IMR-90 (cell line): Measurements from ENCODE around the gene HOXB9. TPM values are rescaled to one million over a fixed set of nuclear protein-coding genes. Genes with fewer than 3 reads are reported as not detected.

ENCODE experiments used
- ATAC-seq: fragments of 200-7000 bp; cut with Tn5 transposase; 2 replicates; pipeline ENCODE4 v1.9.1; 2020; ENCODE audit warnings: low read depth, mild to moderate bottlenecking, moderate library complexity
- BruUV-seq: library from RNA; stranded (reverse); fragments of 400-500 nt; replicated peaks from 2 replicates; lab custom pipeline; 2021; lab: Mats Ljungman, UMichigan
- CTCF ChIA-PET: fragments of 300-600 bp; formaldehyde crosslinking; extraction: SDS; loops from one replicate; lab custom pipeline; 2021; ENCODE audit warnings: antibody characterized with exemption; lab: Yijun Ruan, JAX
- POLR2A ChIA-PET: fragments of 300-600 bp; sonication (Branson Sonifier 250); formaldehyde crosslinking; loops from one replicate; lab custom pipeline; 2022; ENCODE audit warnings: antibody characterized with exemption; ENCODE audit not compliant: unreplicated experiment; lab: Charles Lee
- DNase-seq: peaks from one replicate; pipeline ENCODE4 v3.0.0; 2013
- H2AFZ ChIP-seq: replicated peaks from 2 replicates; pipeline ENCODE3; 2013; ENCODE audit warnings: low read length, mild to moderate bottlenecking; ENCODE audit not compliant: poor library complexity
- H2AK5ac ChIP-seq: 2 replicates; pipeline ENCODE4 v1.6.1; 2013; ENCODE audit warnings: low read depth, low read length, inconsistent platforms
- H2AK9ac ChIP-seq: replicated peaks from 2 replicates; pipeline ENCODE3; 2013; ENCODE audit warnings: mild to moderate bottlenecking, low read depth, low read length, moderate library complexity; ENCODE audit not compliant: poor library complexity
- H2BK120ac ChIP-seq: 2 replicates; pipeline ENCODE4 v1.6.1; 2013; ENCODE audit warnings: low read depth, low read length, inconsistent platforms
- H2BK15ac ChIP-seq: 3 replicates; pipeline ENCODE4 v1.6.1; 2013; ENCODE audit warnings: low read depth, low read length, inconsistent platforms
- H2BK20ac ChIP-seq: 2 replicates; pipeline ENCODE4 v1.6.1; 2013; ENCODE audit warnings: low read depth, mild to moderate bottlenecking, inconsistent platforms, low read length, moderate library complexity
- H2BK5ac ChIP-seq: 2 replicates; pipeline ENCODE4 v1.6.1; 2013; ENCODE audit warnings: mild to moderate bottlenecking, low read depth, low read length, inconsistent platforms; ENCODE audit not compliant: poor library complexity, severe bottlenecking
- H3K14ac ChIP-seq: replicated peaks from 2 replicates; pipeline ENCODE4 v1.6.1; 2013; ENCODE audit warnings: low read depth, low read length, inconsistent platforms
- H3K18ac ChIP-seq: 2 replicates; pipeline ENCODE4 v1.6.1; 2013; ENCODE audit warnings: low read depth, low read length, control low read depth
- H3K23ac ChIP-seq: 2 replicates; pipeline ENCODE4 v1.6.1; 2013; ENCODE audit warnings: low read depth, low read length, inconsistent platforms
- H3K27ac ChIP-seq: 2 replicates; pipeline ENCODE4 v1.5.1; 2013; ENCODE audit warnings: mild to moderate bottlenecking, control low read depth, low read length; ENCODE audit not compliant: insufficient read depth
- H3K27me3 ChIP-seq: 2 replicates; pipeline ENCODE4 v1.6.1; 2013; ENCODE audit warnings: low read length; ENCODE audit not compliant: control insufficient read depth, insufficient read depth
- H3K36me3 ChIP-seq: 2 replicates; pipeline ENCODE4 v1.6.1; 2013; ENCODE audit warnings: low read length, mixed read lengths; ENCODE audit not compliant: control insufficient read depth, insufficient read depth
- H3K4ac ChIP-seq: 2 replicates; pipeline ENCODE4 v1.6.1; 2013; ENCODE audit warnings: low read depth, low read length, inconsistent platforms
- H3K4me1 ChIP-seq: 2 replicates; pipeline ENCODE4 v1.6.1; 2013; ENCODE audit warnings: low read length, mixed read lengths; ENCODE audit not compliant: control insufficient read depth, insufficient read depth
- H3K4me2 ChIP-seq: 2 replicates; pipeline ENCODE4 v1.6.1; 2013; ENCODE audit warnings: low read depth, mild to moderate bottlenecking, control low read depth, low read length, moderate library complexity
- H3K4me3 ChIP-seq: 2 replicates; pipeline ENCODE4 v1.5.1; 2013; ENCODE audit warnings: low read depth, mild to moderate bottlenecking, control low read depth, low read length, moderate library complexity; ENCODE audit not compliant: insufficient read depth
- H3K56ac ChIP-seq: 2 replicates; pipeline ENCODE4 v1.6.1; 2013; ENCODE audit warnings: low read length, inconsistent platforms; ENCODE audit not compliant: insufficient read depth; ENCODE audit errors: extremely low read depth
- H3K79me1 ChIP-seq, 2 experiments: 2 replicates each; pipeline ENCODE4 v1.6.1; 2013; ENCODE audit warnings: low read length in 2 of 2, inconsistent platforms in 1 of 2, low read depth in 1 of 2
- H3K9ac ChIP-seq: 2 replicates; pipeline ENCODE4 v1.6.1; 2013; ENCODE audit warnings: low read depth, low read length, control low read depth
- H3K9me1 ChIP-seq: 2 replicates; pipeline ENCODE4 v1.6.1; 2013; ENCODE audit warnings: low read length, inconsistent platforms; ENCODE audit not compliant: insufficient read depth
- H3K9me3 ChIP-seq: 2 replicates; pipeline ENCODE4 v1.6.1; 2013; ENCODE audit warnings: low read length; ENCODE audit not compliant: control insufficient read depth, insufficient read depth
- H4K20me1 ChIP-seq: 2 replicates; pipeline ENCODE4 v1.6.1; 2013; ENCODE audit warnings: low read length, inconsistent platforms; ENCODE audit not compliant: insufficient read depth
- H4K5ac ChIP-seq: 2 replicates; pipeline ENCODE4 v1.6.1; 2013; ENCODE audit warnings: mild to moderate bottlenecking, low read depth, low read length, control low read depth
- H4K8ac ChIP-seq, 2 experiments: 2 replicates each; pipeline ENCODE4 v1.6.1; 2013; ENCODE audit warnings: low read depth in 2 of 2, low read length in 2 of 2, control low read depth in 1 of 2, inconsistent platforms in 1 of 2
- H4K91ac ChIP-seq: 2 replicates; pipeline ENCODE4 v1.6.1; 2013; ENCODE audit warnings: low read depth, low read length, inconsistent platforms; ENCODE audit not compliant: insufficient read depth
- CEBPB ChIP-seq: IDR thresholded peaks from 2 replicates; pipeline ENCODE4 v1.6.1; 2012; ENCODE audit warnings: low read depth, low read length, improper control_type of control experiment
- RAD21 ChIP-seq: IDR thresholded peaks from 2 replicates; pipeline ENCODE4 v1.6.1; 2012; ENCODE audit warnings: low read length, improper control_type of control experiment
- USF2 ChIP-seq: fragments of 150-350 bp; IDR thresholded peaks from 2 replicates; pipeline ENCODE4 v1.6.1; 2017; ENCODE audit warnings: mild to moderate bottlenecking, antibody characterized with exemption, low read length, low read depth
- WGBS, 2 experiments: methylation state at CpG; one replicate each; pipeline versions ENCODE4 v1.1.5 to v1.1.7; 2013; ENCODE audit warnings: missing lambda C conversion rate in 2 of 2; ENCODE audit not compliant: insufficient read length in 1 of 2; ENCODE audit errors: extremely low coverage in 2 of 2; 5-methylcytosine and 5-hydroxymethylcytosine counted together
- dilution Hi-C: fragments of 300-500 bp; cut with HindIII; formaldehyde crosslinking; loops from one replicate; pipeline ENCODE4 v1.14.3; 2018; ENCODE audit warnings: low sequenced_read_pairs; ENCODE audit not compliant: unreplicated experiment
- in situ Hi-C: fragments of 300-500 bp; cut with MboI; formaldehyde crosslinking; loops from 3 replicates; pipeline ENCODE4 v1.14.3; 2019; ENCODE audit warnings: low sequenced_read_pairs, inconsistent platforms, mixed read lengths
- intact Hi-C: fragments of 100-400 bp; cut with micrococcal nuclease; formaldehyde crosslinking; loops from 2 replicates; pipeline ENCODE4 v1.10.0; 2022
- polyA plus RNA-seq, 3 experiments: library from polyadenylated mRNA; depleted of rRNA; stranded (reverse); fragments of >200 nt; gene quantifications; 2 replicates each; pipeline ENCODE4 v1.2.3, GENCODE V29; 2012; ENCODE audit warnings: low replicate concordance in 1 of 3
- total RNA-seq: library from RNA; depleted of rRNA; stranded (reverse); fragments of >200 nt; gene quantifications from 2 replicates; pipeline ENCODE4 v1.2.3, GENCODE V29; 2012

HOXB9 gene
- total and polyA plus RNA-seq, 2 of the 4 experiments (the other 2 are of a cell fraction) = 0.05 TPM; not detected in 1

- in situ Hi-C loops = no loop called here
- 100% methylated on average over 3 of the region's 4 CpGs; no CpG with 5 or more reads in 1 of the 2 experiments for WGBS, 2 experiments
- no peak overlapping the region for H3K23ac ChIP-seq
- ATAC-seq (no peak), DNase-seq (no peak)
- TF ChIP-seq USF2 (no peak), RAD21 (no peak), CEBPB (no peak)
- H3K4me3 ChIP-seq = no peak overlapping the region
- no peak overlapping the region for H4K8ac ChIP-seq
- H2AK9ac ChIP-seq = no peak overlapping the region
- H3K9ac ChIP-seq = no peak overlapping the region
- H3K27me3 ChIP-seq = no peaks in the 10 kb centered on the region
- no peak overlapping the region for H3K4me2 ChIP-seq
- no peak overlapping the region for H4K91ac ChIP-seq
- H2AK5ac ChIP-seq = no peak overlapping the region
- 0 out of 2 replicates have a peak, but pooled peaks cover 3% of the 10 kb centered on the region for H3K9me1 ChIP-seq
- no TSS peak for BruUV-seq
- no peaks in the 10 kb centered on the region for H3K9me3 ChIP-seq
- H4K20me1 ChIP-seq = peaks cover 15% of the 10 kb centered on the region
- H3K18ac ChIP-seq = no peak overlapping the region
- dilution Hi-C loops = no loop called here
- H2BK15ac ChIP-seq = no peak overlapping the region
- no peak overlapping the region for H2BK20ac ChIP-seq
- H3K4ac ChIP-seq = no peak overlapping the region
- H3K27ac ChIP-seq = no peak overlapping the region
- H3K14ac ChIP-seq = no peak overlapping the region
- CTCF ChIA-PET = interaction anchor here (0.6 kb wide), 2 partner anchors 327 to 759 kb away, joined by 3 to 7 read pairs; no protein-coding TSS in a partner anchor
- no peak overlapping the region for H2BK120ac ChIP-seq
- peaks cover 5% of the 10 kb centered on the region; the same call in 1 of the 2 replicates for H3K4me1 ChIP-seq
- no peak overlapping the region for H2BK5ac ChIP-seq
- H3K36me3 ChIP-seq = peaks cover 2% of the 10 kb centered on the region; the same call in 1 of the 2 replicates
- no peak overlapping the region for H4K5ac ChIP-seq
- H2AFZ ChIP-seq = no peak overlapping the region
- intact Hi-C loops = no loop called here
- POLR2A ChIA-PET = no interaction called here
- H3K56ac ChIP-seq = no peak overlapping the region
- H3K79me1 ChIP-seq = peaks cover 24 to 42% of the 10 kb centered on the region in 2 experiments; a peak in 3 of 4 replicates
These were observed 25.0 kb downstream of the HOXB9 start for GRCh38 chr17:48601207-48601538.
